ENCODE results near the gene FOXE1.

FOXE1 gene

DNA sequence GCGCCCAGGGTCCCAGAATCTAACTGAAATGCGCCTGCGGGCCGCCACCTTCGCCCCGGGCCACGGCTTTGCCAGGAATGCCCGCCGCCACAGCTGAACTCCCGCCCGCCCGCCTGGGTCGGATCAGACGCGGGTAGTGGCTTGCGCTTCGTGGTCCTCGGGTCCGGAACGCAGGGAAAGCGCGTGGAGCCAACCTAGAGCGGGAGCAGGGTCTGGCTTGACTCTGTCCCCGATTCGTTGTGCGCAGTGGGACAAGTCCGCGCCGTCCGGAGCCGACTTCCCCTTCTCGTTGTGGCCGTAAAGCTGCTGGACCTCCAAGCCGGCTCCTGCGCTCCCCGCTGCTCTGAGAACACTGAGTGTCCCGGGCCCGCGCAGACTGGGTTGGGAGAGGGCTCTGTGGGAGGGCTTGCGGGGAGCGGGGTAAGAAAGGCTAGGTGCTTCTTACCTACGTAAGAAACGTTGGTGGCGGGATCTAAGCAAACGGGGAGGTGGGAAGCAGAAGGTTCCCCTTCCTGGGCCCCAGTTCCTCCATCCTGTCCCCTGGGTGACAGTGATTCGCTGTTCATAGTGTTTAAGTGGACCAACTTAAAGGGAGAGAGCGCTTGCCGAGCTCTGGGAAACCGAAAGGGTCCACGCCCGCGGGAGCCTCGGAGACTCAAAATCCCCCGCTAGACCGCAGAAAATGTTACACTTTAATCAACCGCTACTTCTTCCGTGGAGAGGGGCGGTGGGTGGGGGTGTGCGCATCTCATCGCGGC, 4.4 kb upstream of the FOXE1 start:
- DNase-seq = no peak

DNA sequence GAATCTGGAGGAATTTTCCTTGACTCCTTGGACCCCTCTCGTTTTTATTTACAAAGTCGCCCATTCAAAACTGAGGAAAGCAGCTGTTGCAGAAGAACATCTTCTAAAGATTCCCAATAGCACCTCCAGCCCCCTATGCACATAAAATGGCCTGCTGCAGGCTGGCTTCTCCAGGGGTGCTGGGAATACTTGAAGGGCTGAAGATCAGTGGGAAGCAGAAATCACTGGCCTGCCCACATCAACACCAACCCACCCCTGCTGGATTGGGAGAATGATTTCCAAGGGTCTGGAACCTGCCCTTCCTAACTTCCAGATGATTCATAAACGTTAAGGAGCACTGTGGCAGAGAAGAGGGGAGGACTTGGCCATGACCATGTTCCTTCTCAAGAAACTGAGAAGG, 3.0 kb upstream of the FOXE1 start:
- no peak for DNase-seq

DNA sequence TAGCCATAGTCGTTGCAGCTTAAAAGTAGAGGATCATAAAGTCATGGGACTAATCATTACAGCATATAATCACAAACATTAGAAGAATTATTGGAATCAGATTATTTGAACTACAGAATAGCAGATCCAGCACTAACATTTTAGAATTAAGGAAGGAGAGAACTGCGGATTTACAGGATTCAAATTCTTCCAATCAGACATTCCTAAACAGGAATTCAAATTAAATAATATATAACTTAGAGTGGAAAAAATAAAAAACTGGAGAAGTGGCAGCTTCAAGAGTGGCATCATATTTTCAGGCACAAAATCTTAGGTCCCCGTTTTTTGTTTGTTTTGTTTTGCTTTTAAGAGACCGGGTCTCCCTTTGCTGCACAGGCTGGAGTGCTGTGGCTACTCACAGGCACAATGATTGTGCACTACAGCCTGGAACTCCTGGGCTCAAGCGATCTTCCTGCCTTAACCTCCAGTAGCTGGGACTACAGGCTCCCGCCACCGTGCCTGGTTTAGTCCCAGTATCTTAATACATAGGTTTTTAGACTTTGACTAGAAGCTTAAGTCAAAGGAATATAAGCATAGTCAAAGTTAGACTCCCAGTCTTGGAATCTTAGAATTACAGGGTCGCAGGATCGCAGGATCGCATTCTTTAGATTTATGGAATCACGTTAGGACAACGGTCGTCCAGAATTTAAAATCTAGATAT, 2.1 kb upstream of the FOXE1 start:
- DNase-seq = no peak

DNA sequence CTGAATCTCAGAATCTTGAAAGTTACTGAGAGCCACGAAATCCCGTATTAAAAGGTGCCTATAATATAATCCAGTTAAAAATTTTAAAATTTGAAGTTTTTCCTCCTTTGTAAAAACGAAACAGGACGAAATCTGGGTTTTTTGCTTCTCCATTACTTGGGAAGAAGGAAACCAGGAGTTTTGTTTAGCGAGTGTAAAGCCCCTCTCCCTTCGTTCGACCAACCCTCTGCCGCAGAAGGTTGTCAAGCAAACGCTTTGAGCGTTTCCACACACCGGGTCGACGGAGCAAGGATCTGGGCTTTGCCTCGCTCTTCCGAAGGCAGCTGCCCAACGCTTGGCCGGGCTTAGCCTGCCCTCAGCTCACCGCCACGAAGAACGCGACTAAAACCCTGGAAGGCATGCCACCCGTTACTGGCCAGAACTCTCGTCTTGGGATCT, 1.6 kb upstream of the FOXE1 start:
- DNase-seq = no peak

DNA sequence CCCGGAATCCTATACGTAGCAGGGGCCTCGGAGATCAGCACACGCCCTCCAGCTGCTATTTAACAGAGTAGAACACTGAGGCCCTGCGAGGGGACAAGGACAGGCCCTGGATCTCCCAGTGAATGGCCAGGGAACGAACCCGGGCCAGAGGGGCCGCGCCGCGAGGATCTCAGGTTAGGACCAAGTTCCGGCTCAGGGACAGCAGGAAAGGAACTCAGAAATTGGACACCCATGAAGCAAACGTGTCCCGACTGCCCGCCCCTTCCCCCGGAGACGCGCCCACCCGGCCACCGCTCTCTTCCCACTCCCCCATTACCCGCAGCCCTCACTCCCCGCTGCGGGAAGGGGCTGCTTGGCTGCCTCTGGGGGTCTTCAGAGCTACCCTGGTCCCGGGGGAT, 1.0 kb upstream of the FOXE1 start:
- DNase-seq = no peak

DNA sequence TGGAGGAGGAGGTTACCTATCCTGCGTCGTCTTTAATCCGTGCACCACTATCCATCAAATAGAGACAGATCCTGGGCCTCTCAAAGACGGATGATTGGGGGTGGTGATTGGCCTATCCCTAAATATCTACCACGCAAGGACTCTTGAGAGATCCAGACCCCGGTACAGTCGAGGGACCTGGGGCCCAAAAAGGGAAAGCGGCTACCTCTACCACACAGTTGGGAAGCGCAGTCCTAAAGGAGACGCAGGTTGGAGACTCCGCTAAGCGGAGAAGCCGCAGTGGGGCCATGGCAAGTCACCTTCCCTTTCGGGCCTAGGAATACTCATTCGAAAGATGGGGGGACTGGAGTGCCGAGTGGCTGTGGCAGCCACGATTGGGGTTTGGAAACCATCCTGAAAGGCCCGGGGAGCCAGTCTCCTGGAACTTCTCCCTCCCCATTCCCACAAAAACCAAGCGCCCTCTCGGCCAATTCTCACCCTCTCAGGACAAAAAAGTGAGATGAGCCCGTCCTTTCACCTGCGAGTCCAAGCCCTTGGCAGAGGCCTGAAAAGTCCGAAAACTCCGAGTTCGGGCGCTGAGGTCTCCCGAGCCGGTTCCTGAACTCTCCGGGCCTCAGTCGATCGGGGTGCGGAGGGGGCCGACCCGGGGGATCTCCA, 499 bp upstream of the FOXE1 start:
- DNase-seq = no peak

DNA sequence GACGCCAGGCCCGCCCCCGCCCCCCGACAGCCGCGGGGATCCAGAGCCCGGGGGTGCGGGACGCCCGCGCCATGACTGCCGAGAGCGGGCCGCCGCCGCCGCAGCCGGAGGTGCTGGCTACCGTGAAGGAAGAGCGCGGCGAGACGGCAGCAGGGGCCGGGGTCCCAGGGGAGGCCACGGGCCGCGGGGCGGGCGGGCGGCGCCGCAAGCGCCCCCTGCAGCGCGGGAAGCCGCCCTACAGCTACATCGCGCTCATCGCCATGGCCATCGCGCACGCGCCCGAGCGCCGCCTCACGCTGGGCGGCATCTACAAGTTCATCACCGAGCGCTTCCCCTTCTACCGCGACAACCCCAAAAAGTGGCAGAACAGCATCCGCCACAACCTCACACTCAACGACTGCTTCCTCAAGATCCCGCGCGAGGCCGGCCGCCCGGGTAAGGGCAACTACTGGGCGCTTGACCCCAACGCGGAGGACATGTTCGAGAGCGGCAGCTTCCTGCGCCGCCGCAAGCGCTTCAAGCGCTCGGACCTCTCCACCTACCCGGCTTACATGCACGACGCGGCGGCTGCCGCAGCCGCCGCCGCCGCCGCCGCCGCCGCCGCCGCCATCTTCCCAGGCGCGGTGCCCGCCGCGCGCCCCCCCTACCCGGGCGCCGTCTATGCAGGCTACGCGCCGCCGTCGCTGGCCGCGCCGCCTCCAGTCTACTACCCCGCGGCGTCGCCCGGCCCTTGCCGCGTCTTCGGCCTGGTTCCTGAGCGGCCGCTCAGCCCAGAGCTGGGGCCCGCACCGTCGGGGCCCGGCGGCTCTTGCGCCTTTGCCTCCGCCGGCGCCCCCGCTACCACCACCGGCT, 1.0 kb downstream of the FOXE1 start:
- no peak for DNase-seq

DNA sequence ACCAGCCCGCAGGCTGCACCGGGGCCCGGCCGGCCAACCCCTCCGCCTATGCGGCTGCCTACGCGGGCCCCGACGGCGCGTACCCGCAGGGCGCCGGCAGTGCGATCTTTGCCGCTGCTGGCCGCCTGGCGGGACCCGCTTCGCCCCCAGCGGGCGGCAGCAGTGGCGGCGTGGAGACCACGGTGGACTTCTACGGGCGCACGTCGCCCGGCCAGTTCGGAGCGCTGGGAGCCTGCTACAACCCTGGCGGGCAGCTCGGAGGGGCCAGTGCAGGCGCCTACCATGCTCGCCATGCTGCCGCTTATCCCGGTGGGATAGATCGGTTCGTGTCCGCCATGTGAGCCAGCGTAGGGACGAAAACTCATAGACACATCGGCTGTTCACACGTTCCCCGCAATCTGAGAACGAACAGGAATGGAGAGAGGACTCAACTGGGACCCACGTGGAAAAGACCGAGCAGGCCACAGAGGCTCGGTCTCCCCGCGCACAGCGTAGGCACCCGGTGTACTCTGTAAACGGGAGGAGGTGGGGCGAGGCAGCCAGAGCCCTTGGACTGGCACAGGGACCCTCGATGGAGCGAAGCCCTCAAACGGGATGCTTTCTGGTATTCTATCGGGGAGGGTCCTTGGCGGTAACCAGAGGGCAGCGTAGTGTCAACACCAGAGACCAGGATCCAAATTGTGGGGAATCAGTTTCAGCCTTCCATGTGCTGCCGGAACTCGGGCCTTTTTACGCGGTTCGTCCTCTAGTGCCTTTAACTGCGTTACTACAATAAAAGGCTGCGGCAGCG, 1.9 kb downstream of the FOXE1 start:
- DNase-seq = no peak

DNA sequence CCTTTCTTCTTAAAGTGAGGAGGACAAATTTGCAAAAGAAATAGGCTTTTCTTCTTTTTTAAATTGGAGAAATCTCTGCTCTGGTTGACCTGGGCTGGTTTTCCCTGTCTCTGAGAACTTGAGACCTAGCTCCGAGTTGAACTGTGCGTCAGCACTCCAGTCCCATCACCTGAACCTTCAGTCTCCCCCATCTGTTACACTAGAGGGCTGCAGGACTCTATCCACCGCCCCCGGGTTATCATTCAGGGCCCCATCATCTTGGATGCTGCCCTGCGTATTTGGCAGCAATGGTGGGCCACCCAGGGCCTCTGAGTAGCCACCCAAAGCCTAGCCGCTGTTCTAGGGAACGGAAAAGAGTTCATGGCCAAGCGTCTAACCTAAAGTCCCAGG, 2.5 kb downstream of the FOXE1 start:
- DNase-seq = no peak

DNA sequence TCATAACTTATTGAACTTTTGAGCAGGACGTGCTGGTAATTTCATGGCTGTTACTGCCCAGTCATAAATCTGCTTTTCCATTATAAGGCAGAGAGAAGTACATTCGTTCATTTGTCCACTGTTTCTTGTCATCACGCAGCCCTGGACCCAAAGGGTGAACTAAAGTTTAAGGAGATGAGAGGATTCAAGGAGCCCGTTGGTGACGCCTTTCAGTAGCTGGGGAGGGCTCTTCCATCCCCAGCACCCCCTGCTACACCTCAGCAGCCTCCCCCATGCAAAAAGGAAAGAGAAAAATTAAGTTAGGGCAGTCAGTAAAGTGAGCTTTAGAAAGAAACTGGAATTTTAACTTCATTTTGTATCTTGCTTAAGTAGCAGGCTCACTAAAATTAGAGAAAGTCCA, 2.9 kb downstream of the FOXE1 start:
- no peak for DNase-seq

DNA sequence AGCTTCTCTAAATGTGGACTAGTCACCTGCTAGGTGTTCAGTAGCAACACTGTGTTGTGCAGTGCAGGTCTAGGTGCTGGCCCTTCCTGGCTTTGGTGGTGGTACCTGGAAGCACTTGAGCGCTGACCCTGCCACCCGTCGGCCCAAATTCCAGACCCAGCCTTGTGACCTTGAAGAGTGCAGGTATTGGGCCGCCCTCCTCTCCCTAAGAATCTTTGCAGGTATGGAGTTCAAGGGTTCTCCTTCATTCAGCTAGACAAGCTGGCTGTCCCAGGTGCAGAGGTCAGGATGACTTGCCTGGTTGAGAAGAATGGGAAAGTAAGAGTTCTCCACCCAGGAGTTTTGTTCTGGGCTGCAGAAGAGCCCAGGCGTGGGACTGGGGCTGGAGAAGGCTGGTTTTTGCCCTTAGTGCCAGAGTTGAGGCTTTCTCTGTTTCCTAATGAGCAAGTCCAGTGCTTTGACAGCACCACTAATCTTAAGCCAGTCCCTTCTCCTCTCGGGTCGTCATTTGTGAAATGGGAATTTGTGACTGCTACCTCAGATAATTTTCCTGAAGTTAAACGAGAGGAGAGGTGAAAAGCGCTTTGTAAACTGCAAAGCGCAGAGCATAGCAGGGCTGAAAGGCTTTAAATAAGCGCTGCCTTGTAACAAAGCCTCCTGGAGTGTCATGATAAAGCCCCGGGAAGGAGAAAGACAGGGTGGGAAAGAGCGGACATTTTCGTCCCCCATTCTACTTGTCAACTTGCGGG, 4.0 kb downstream of the FOXE1 start:
- no peak for DNase-seq

DNA sequence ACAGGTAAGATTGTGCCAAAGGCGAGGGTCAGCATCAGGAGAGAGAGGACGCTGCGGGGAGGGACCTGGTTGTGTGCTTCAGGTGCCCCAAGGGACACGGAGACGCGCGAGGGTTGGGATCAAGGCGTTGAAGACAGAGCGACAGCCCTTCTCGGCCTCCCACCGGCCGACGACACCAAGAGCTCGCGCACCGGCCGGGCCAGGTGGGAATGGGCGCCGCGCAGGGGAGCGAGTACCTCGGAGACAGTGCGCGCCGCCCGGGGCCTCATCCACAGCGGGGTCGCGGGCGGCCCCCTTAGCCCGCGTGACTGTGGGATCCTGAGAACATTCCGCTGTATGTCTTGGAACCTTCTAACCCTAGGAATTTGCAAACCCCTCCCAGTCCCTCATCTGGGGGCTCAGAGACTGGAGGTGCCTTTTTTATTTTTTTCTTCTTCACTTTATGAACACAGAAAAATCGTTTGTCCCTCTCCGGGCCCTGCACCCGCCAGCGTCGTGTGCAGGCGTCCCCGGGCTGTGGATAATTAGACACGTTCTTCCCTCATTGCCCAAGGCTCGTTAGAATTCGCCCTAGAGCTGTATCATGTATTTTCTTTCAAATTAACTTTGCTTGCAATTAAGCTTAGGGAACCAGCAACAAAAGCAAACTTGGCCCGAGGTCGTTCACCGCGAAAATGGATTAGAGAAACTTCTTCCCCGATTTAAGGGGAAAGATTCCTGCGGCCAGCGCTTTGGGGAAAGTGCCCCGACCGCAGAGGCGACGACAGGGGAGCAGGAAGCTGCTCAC, 4.8 kb downstream of the FOXE1 start:
- no peak for DNase-seq

DNA sequence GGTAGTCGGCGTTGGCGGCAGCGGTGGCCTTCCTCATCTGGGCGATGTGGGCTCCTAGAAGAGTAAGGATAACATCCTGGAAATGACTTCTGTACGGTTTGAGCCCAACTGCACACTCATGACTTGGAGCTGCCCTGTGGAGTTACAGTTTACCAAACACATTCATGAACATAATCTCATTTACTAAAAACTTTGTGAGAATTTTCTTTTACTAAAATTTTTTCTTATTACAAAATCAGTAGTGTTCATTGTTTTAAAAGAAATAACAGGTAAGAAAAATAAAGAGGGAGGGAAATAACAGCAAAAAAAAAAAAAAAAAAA, 5.3 kb downstream of the FOXE1 start:
- no peak for DNase-seq

DNA sequence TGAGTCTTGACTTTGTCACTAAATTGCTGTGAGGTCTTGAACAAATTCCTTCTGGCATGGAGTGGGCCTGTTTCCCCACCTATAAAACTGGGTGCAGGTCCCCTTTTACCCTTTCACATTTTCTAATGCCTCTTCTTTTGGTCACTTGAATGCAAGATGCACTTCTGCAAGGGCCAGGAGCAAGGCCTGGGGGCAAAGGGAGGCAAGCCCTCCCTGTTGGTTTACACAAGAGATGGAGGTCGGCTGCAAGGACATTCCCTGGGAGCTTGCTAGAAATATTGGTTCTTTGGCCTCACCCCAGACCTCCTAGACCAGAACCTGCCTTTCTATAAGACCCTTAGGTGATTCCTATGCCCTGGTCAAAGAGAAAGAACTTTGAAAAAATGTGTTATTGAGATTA, 5.8 kb downstream of the FOXE1 start:
- no peak for DNase-seq

DNA sequence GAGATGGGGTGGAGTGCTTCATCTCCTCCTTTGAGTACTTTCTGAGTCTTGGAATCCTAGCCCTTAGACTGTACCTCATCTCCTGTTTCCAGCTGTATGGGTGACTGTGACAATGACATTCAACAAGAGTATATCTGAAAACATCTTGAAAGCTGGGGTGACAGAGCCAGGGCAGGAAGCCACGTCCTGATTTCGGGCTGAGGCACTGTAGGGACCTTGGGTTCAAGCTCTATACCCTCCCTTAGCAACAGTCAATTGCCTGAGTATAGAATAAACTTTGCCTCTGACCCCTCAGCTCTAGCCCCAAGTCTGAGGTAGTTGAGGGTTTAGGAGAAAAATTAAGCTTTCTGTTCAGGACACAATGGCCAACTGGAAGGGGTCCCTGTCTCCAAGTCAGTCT, 6.3 kb downstream of the FOXE1 start:
- DNase-seq = no peak

DNA sequence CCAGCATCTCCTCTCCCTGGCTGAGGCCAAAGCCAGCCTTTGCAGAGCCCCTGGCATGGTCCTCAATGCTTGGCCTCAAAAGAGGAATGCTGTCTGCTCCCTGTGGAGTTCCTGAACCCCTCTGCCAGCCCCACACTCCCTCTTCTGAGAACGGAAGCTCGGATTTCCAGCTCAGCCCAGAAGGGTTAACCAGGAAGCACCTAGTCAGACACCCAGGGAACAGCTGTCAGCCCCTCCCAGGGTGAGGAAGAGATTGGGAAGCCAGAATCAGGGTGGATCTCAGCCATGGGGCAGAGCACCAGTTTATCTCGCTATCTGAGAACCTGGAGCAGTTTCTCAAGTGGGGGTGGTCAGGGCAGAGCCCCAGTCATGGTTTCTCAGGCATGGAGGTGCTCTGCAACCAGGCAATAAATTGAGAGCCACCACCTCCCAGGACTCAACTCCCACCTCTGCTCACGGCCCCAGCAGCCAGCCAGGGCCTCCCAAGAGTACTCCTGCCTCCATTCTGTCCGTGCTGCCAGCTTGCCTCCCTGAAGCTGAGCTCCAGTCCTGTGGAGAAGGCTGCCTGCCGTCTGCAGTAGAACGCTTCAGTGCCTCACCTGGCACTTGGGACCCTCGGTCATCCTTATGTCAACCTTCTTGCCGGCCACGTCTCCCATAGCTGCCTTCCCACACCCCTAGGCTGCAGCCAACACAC, 7.6 kb downstream of the FOXE1 start:
- no peak for DNase-seq

DNA sequence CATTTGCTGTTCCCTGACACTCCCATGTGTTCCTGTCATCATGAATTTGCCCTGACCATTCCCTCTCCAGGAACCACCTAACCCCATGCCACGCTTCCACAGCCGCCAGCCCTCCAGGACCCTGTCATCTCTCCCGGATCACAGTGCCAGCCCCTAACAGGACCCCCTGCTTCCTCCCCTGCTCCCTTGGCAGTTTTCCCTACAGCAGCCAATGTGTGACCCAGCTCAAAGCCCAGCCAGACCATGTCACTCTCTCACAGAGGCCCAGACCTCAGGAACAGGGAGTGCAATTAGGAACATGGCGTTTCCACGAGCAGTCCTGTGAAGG, 8.1 kb downstream of the FOXE1 start:
- no peak for DNase-seq

DNA sequence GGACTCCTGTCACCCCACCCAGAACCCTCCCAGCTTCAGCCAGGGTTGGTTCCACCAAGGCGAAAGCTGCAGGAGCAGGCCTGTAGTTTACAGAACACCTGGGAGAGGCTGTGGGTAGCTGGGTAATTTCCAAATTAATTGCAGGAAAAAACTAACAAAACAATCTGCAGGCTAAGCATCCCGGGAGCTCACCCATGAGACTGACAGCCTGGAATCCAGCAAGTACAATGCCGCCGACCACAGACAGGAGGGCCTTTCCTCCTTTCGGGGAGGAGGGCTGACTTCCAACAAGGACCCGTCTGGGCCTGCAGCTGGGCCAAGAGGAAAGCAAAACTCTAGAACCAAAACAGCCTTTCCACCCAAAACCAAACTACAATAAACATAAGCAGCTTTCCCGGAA, 10.3 kb downstream of the FOXE1 start:
- no peak for DNase-seq

DNA sequence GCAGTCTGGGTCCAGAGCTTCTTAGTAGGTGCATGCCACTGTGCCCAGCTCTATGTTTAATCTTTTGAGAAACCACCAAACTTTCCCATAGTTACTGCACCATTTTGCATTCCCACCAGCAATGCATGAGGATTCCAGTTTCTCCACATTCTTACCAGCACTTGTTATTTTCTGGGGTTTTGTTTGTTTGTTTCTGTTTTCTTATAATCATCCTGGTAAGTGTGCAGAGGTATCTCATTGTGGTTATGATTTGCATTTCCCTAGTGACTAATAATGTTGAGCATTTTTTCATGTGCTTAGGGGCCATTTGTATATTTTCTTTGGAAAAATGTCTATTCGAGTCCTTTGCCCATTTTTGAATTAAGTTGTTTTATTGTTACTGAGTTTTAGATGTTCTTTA, 11.4 kb downstream of the FOXE1 start:
- no peak for DNase-seq

DNA sequence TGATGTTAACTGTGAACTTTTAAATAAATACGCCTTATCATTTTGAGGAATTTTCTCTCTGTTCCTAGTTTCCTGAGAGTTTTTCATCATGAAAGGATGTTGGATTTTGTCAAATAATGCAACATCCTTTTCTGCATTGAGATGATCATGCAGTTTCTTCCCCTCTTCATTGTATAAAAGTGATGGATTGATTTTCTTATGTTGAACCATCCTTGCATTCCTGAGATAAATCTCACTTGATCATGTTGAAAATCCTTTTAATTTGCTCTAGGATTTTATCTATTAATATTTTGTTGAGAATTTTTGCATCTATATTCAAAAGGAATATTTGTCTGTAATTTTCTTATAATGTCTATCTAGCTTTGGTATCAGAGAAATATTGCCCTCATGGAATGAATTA, 13.3 kb downstream of the FOXE1 start:
- DNase-seq = no peak

DNA sequence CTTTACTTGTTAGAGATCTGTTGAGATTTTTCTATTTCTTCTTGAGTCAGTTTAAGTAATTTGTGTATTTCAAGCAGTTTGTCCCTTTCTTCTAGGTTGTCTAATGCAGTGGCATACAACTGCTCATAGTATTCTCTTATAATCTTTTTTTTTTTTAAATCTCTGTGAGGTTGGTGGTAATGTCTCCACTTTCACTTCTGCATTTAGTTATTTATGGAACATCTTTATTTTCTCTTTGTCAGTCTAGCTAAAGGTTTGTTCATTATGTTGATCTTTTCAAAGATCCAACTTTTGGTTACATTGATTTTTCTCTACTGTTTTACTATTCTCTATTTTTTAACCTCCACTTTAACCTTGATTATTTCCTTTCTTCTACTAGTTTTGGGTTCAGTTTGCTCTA, 13.8 kb downstream of the FOXE1 start:
- DNase-seq = no peak

All from NCI-H524 treated with DMSO at 0.1 percent for 48 hours (cell line).